GM12873 (cell line): ENCODE results near the gene ERGIC1.

Experiments
- CTCF ChIP-seq: IDR thresholded peaks from 2 replicates; pipeline ENCODE4 v1.5.1; 2012; ENCODE audit warnings: low read depth, mild to moderate bottlenecking, moderate library complexity, low read length, control low read depth; ENCODE audit not compliant: insufficient read depth; ENCODE audit errors: missing control alignments

Gene ERGIC1

GRCh38 chr5:172827841-172828240 is 6.2 kb upstream of the ERGIC1 start:
- no peak for TF ChIP-seq CTCF

GRCh38 chr5:172828911-172829431 is 5.1 kb upstream of the ERGIC1 start:
- no peak for TF ChIP-seq CTCF

GRCh38 chr5:172830275-172830799 is 3.7 kb upstream of the ERGIC1 start:
- TF ChIP-seq CTCF: no peak

GRCh38 chr5:172830876-172831662 is 3.0 kb upstream of the ERGIC1 start:
- TF ChIP-seq CTCF: no peak

- TF ChIP-seq CTCF: no peak
Observed at GRCh38 chr5:172832383-172833315, 1.4 kb upstream of the ERGIC1 start.

GRCh38 chr5:172833372-172833685 is 722 bp upstream of the ERGIC1 start:
- TF ChIP-seq CTCF: no peak
